HepG2 (cell line): Measurements from ENCODE around the gene RCN1. TPM values are rescaled to one million over a fixed set of nuclear protein-coding genes. Genes with fewer than 3 reads are reported as not detected.

Source experiments
- ATAC-seq: fragments of 200-7000 bp; cut with Tn5 transposase; 3 replicates; pipeline ENCODE4 v1.9.1; 2020; ENCODE audit warnings: mild to moderate bottlenecking, moderate library complexity
- BruUV-seq: library from RNA; stranded (reverse); fragments of 400-500 nt; replicated peaks from 2 replicates; lab custom pipeline; 2021; lab: Mats Ljungman, UMichigan
- CTCF ChIA-PET: fragments of 300-600 bp; formaldehyde crosslinking; extraction: SDS; loops from one replicate; lab custom pipeline; 2021; ENCODE audit warnings: low total read pairs, inconsistent platforms, low intra/inter-chr PET ratio; lab: Yijun Ruan, JAX
- POLR2A ChIA-PET: fragments of 350-600 bp; sonication (Branson Sonifier 250); formaldehyde crosslinking; loops from one replicate; lab custom pipeline; 2020; ENCODE audit warnings: antibody characterized with exemption, inconsistent platforms; lab: Yijun Ruan, JAX
- DNase-seq: peaks from one replicate; pipeline ENCODE4 v3.0.0-alpha.2; 2015; ENCODE audit warnings: low spot score
- FAIRE-seq: peaks from 3 replicates; lab custom pipeline; 2011; peaks lifted over from hg19 to GRCh38; lab: Jason Lieb, UNC
- H2AFZ ChIP-seq: one replicate; pipeline ENCODE4 v1.6.1; 2011; ENCODE audit warnings: low read length, inconsistent platforms
- H3K27ac ChIP-seq: fragments of 300-600 bp; 3 replicates; pipeline ENCODE4 v1.8.0; 2011; ENCODE audit warnings: mixed run types, mild to moderate bottlenecking, mixed read lengths, low read length, inconsistent platforms; ENCODE audit not compliant: insufficient read depth; ENCODE audit errors: extremely low read length
- H3K27me3 ChIP-seq, 2 experiments: fragments of 200-600 bp in 1 of 2; 2 replicates in 1 of 2; 3 replicates in 1 of 2; pipeline versions ENCODE4 v1.6.0 to v1.8.0; 2011; ENCODE audit warnings: low read length in 2 of 2, mild to moderate bottlenecking in 2 of 2, moderate library complexity in 2 of 2, inconsistent platforms in 1 of 2; ENCODE audit not compliant: insufficient read depth in 2 of 2, control insufficient read depth in 1 of 2
- H3K36me3 ChIP-seq, 2 experiments: fragments of 200-600 bp in 1 of 2; replicated peaks in 1 of 2; 2 replicates in 1 of 2; 3 replicates in 1 of 2; pipeline versions ENCODE4 v1.5.1 to v1.8.0; 2011; ENCODE audit warnings: low read length in 2 of 2, inconsistent platforms in 1 of 2; ENCODE audit not compliant: insufficient read depth in 2 of 2, control insufficient read depth in 1 of 2
- H3K4me1 ChIP-seq: 2 replicates; pipeline ENCODE4 v1.5.1; 2012; ENCODE audit warnings: low read length, inconsistent platforms; ENCODE audit not compliant: insufficient read depth
- H3K4me2 ChIP-seq: 2 replicates; pipeline ENCODE4 v1.6.0; 2011; ENCODE audit warnings: low read depth, low read length, inconsistent platforms
- H3K4me3 ChIP-seq, 3 experiments: fragments of 200-600 bp in 1 of 3; sonication (generic), shearing (Covaris generic) in 1 of 3; replicated peaks in 1 of 3; 2 replicates each; pipeline ENCODE4 v1.5.1; 2011 to 2016; ENCODE audit warnings: low read length in 3 of 3, inconsistent platforms in 2 of 3, low read depth in 2 of 3, mild to moderate bottlenecking in 2 of 3, control low read depth in 1 of 3, mixed read lengths in 1 of 3; ENCODE audit not compliant: insufficient read depth in 1 of 3
- H3K79me2 ChIP-seq: one replicate; pipeline ENCODE4 v1.6.1; 2011; ENCODE audit warnings: low read length, inconsistent platforms; ENCODE audit not compliant: insufficient read depth
- H3K9ac ChIP-seq: 2 replicates; pipeline ENCODE4 v1.6.0; 2011; ENCODE audit warnings: mild to moderate bottlenecking, low read depth, low read length, inconsistent platforms; ENCODE audit not compliant: insufficient read depth
- H3K9me3 ChIP-seq: 2 replicates; pipeline ENCODE4 v1.5.1; 2012; ENCODE audit warnings: mild to moderate bottlenecking, low read length
- H4K20me1 ChIP-seq: 2 replicates; pipeline ENCODE4 v1.6.0; 2011; ENCODE audit warnings: inconsistent platforms, mild to moderate bottlenecking, low read length, moderate library complexity; ENCODE audit not compliant: insufficient read depth
- BRCA1 ChIP-seq: sonication (generic); formaldehyde crosslinking; IDR thresholded peaks from 2 replicates; pipeline ENCODE4 v1.4.0; 2020; ENCODE audit warnings: missing genetic modification reagents
- HNRNPLL ChIP-seq: fragments of 200-400 bp; formaldehyde crosslinking; IDR thresholded peaks from 2 replicates; pipeline ENCODE4 v1.6.1; 2017; ENCODE audit warnings: mild to moderate bottlenecking, low read depth, low read length; ENCODE audit not compliant: poor library complexity, severe bottlenecking
- PAF1 ChIP-seq: IDR thresholded peaks from 2 replicates; pipeline ENCODE4 v1.6.1; 2016; ENCODE audit warnings: missing genetic modification reagents, missing compliant biosample characterization
- RBM39 ChIP-seq: fragments of 200-400 bp; formaldehyde crosslinking; IDR thresholded peaks from one replicate; pipeline ENCODE4 v1.6.1; 2018; ENCODE audit warnings: antibody characterized with exemption, mild to moderate bottlenecking, low read depth, low read length; ENCODE audit not compliant: poor library complexity, severe bottlenecking
- SMC3 ChIP-seq: IDR thresholded peaks from 2 replicates; pipeline ENCODE4 v1.6.1; 2011; ENCODE audit warnings: low read length, improper control_type of control experiment
- STAG1 ChIP-seq: sonication (generic); formaldehyde crosslinking; IDR thresholded peaks from 2 replicates; pipeline ENCODE4 v1.4.0; 2020; ENCODE audit warnings: missing genetic modification reagents
- TOE1 ChIP-seq: sonication (generic); formaldehyde crosslinking; IDR thresholded peaks from 2 replicates; pipeline ENCODE4 v1.4.0; 2020; ENCODE audit warnings: mild to moderate bottlenecking, missing genetic modification reagents
- XRCC5 ChIP-seq: fragments of 200-400 bp; formaldehyde crosslinking; optimal IDR thresholded peaks from 2 replicates; pipeline ENCODE3; 2017; ENCODE audit warnings: mild to moderate bottlenecking, low read length
- ZFP36 ChIP-seq: fragments of 150-350 bp; IDR thresholded peaks from 2 replicates; pipeline ENCODE4 v1.6.1; 2018; ENCODE audit warnings: borderline replicate concordance, low read length, low read depth; ENCODE audit not compliant: partially characterized antibody
- ZNF263 ChIP-seq: sonication (generic); formaldehyde crosslinking; IDR thresholded peaks from 2 replicates; pipeline ENCODE4 v1.4.0; 2020; ENCODE audit warnings: missing genetic modification reagents
- ZNF343 ChIP-seq: sonication (generic); formaldehyde crosslinking; IDR thresholded peaks from 2 replicates; pipeline ENCODE4 v1.4.0; 2020; ENCODE audit warnings: mild to moderate bottlenecking, missing genetic modification reagents
- ZNF552 ChIP-seq: sonication (generic); formaldehyde crosslinking; IDR thresholded peaks from 2 replicates; pipeline ENCODE4 v1.9.0; 2022; ENCODE audit warnings: missing genetic modification reagents, mild to moderate bottlenecking, borderline replicate concordance
- ZNF816 ChIP-seq: sonication (generic); formaldehyde crosslinking; IDR thresholded peaks from 2 replicates; pipeline ENCODE4 v1.8.0; 2022; ENCODE audit warnings: missing genetic modification reagents, mild to moderate bottlenecking, borderline replicate concordance
- WGBS: methylation state at CpG from one replicate; pipeline ENCODE4 v1.1.6; 2017; ENCODE audit warnings: low lambda C conversion rate; 5-methylcytosine and 5-hydroxymethylcytosine counted together
- in situ Hi-C: cut with HindIII; loops from 2 replicates; pipeline ENCODE4 v1.10.0; 2017; ENCODE audit warnings: low pct_unique_long_range_greater_than_20kb; ENCODE audit not compliant: extremely low pct_ligation_motif_present
- intact Hi-C: fragments of 100-400 bp; cut with micrococcal nuclease; formaldehyde crosslinking; loops from one replicate; pipeline ENCODE4 v1.10.0; 2022; ENCODE audit not compliant: unreplicated experiment
- polyA plus RNA-seq, 8 experiments: library from polyadenylated mRNA; depleted of rRNA in 3 of 8; stranded (reverse) in 7 of 8; unstranded in 1 of 8; fragments of >200 nt; fragmentation: Illumina TruSeq in 4 of 8; extraction: Trizol in 4 of 8; gene quantifications; 2 replicates each; pipeline versions ENCODE4 v1.2.1 to v1.2.3, GENCODE V29; 2011 to 2016; ENCODE audit warnings: low read depth in 4 of 8, missing spikeins in 1 of 8, mixed read lengths in 1 of 8; ENCODE audit not compliant: insufficient read depth in 1 of 8
- total RNA-seq, 5 experiments: library from RNA; depleted of rRNA; stranded (reverse); fragments of >200 nt; fragmentation: Illumina TruSeq; extraction: Trizol; gene quantifications; 2 replicates each; pipeline ENCODE4 v1.2.3, GENCODE V29; 2016; ENCODE audit warnings: low read depth in 1 of 5
- TF ChIP-seq, protein P1 (sequence below): sonication (generic); formaldehyde crosslinking; IDR thresholded peaks from 2 replicates; pipeline ENCODE4 v1.9.0; 2022; ENCODE audit warnings: low read depth, missing genetic modification reagents
- TF ChIP-seq, protein P2 (sequence below): sonication (generic); formaldehyde crosslinking; conservative IDR thresholded peaks from 2 replicates; pipeline ENCODE4 v1.5.0; 2020; ENCODE audit warnings: missing genetic modification reagents
- TF ChIP-seq, protein P3 (sequence below): sonication (generic); formaldehyde crosslinking; IDR thresholded peaks from 2 replicates; pipeline ENCODE4 v1.8.1; 2022; ENCODE audit warnings: mild to moderate bottlenecking, missing genetic modification reagents
- TF ChIP-seq, protein P4 (sequence below): sonication (generic); formaldehyde crosslinking; IDR thresholded peaks from 2 replicates; pipeline ENCODE4 v1.5.0; 2020; ENCODE audit warnings: mild to moderate bottlenecking, missing genetic modification reagents, moderate library complexity

Gene RCN1
- total and polyA plus RNA-seq, 2 of the 13 experiments (the other 11 are each of a cell fraction or from before 2014, with no cell fraction given): 22.0 to 28.5 TPM

DNA sequence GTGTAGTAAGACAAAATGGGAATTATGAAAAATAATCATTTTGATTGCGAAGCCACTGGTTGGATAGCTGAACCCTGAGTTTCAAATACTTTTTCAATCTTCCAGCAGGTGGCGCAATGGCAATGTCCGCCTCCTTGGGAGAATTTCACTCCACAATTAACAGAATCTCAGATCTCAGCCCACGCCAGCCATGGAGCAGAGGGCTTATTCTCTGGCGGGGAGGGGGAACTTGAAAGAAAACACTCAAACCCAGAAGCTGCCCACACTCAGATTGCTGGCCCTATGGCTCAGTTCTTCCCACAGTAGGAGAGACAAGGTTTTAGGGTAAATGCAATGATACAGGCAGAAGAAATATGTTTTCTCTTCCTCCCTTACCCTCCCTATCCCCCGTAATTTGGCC lies 38.7 kb upstream of the RCN1 start:
- Histone ChIP-seq H3K9ac (no peak overlapping the region), H3K4me3 (no peak overlapping the region), H4K20me1 (no peaks in the 10 kb centered on the region), H3K79me2 (no peaks in the 10 kb centered on the region), H3K9me3 (no peaks in the 10 kb centered on the region), H3K4me1 (no peaks in the 10 kb centered on the region), H3K27ac (no peak overlapping the region), H3K27me3 (peaks cover 0 to 31% of the 10 kb centered on the region in 2 experiments; a peak in 2 of 5 replicates), H3K36me3 (no peaks in the 10 kb centered on the region), H3K4me2 (no peak overlapping the region), H2AFZ (no peak overlapping the region)
- peak; percentile 18 for DNase-seq
- no peak for TF ChIP-seq BRCA1 (CRISPR knock-in tag)
- no peak for TF ChIP-seq RBM39
- peak; percentile 87 for TF ChIP-seq SMC3
- TF ChIP-seq, protein P1, sequence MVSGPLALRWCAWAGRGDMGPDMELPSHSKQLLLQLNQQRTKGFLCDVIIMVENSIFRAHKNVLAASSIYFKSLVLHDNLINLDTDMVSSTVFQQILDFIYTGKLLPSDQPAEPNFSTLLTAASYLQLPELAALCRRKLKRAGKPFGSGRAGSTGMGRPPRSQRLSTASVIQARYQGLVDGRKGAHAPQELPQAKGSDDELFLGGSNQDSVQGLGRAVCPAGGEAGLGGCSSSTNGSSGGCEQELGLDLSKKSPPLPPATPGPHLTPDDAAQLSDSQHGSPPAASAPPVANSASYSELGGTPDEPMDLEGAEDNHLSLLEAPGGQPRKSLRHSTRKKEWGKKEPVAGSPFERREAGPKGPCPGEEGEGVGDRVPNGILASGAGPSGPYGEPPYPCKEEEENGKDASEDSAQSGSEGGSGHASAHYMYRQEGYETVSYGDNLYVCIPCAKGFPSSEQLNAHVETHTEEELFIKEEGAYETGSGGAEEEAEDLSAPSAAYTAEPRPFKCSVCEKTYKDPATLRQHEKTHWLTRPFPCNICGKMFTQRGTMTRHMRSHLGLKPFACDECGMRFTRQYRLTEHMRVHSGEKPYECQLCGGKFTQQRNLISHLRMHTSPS: no peak
- TF ChIP-seq STAG1 (CRISPR knock-in tag): peak; percentile 70
- TF ChIP-seq HNRNPLL: no peak
- no peak for TF ChIP-seq ZNF263
- no peak for TF ChIP-seq TOE1 (CRISPR knock-in tag)
- no peak for TF ChIP-seq XRCC5
- no peak for TF ChIP-seq PAF1 (CRISPR knock-in tag)
- TF ChIP-seq, protein P2, sequence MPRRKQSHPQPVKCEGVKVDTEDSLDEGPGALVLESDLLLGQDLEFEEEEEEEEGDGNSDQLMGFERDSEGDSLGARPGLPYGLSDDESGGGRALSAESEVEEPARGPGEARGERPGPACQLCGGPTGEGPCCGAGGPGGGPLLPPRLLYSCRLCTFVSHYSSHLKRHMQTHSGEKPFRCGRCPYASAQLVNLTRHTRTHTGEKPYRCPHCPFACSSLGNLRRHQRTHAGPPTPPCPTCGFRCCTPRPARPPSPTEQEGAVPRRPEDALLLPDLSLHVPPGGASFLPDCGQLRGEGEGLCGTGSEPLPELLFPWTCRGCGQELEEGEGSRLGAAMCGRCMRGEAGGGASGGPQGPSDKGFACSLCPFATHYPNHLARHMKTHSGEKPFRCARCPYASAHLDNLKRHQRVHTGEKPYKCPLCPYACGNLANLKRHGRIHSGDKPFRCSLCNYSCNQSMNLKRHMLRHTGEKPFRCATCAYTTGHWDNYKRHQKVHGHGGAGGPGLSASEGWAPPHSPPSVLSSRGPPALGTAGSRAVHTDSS (CRISPR knock-in tag): no peak
- no peak for TF ChIP-seq ZNF816 (CRISPR knock-in tag)
- TF ChIP-seq ZFP36: peak; percentile 24
- TF ChIP-seq, protein P3, sequence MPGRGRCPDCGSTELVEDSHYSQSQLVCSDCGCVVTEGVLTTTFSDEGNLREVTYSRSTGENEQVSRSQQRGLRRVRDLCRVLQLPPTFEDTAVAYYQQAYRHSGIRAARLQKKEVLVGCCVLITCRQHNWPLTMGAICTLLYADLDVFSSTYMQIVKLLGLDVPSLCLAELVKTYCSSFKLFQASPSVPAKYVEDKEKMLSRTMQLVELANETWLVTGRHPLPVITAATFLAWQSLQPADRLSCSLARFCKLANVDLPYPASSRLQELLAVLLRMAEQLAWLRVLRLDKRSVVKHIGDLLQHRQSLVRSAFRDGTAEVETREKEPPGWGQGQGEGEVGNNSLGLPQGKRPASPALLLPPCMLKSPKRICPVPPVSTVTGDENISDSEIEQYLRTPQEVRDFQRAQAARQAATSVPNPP (CRISPR knock-in tag): no peak
- TF ChIP-seq ZNF552: no peak
- TF ChIP-seq ZNF343 (CRISPR knock-in tag): no peak
- TF ChIP-seq, protein P4, sequence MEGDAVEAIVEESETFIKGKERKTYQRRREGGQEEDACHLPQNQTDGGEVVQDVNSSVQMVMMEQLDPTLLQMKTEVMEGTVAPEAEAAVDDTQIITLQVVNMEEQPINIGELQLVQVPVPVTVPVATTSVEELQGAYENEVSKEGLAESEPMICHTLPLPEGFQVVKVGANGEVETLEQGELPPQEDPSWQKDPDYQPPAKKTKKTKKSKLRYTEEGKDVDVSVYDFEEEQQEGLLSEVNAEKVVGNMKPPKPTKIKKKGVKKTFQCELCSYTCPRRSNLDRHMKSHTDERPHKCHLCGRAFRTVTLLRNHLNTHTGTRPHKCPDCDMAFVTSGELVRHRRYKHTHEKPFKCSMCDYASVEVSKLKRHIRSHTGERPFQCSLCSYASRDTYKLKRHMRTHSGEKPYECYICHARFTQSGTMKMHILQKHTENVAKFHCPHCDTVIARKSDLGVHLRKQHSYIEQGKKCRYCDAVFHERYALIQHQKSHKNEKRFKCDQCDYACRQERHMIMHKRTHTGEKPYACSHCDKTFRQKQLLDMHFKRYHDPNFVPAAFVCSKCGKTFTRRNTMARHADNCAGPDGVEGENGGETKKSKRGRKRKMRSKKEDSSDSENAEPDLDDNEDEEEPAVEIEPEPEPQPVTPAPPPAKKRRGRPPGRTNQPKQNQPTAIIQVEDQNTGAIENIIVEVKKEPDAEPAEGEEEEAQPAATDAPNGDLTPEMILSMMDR (CRISPR knock-in tag): peak; percentile 79
- POLR2A ChIA-PET: no interaction called here
- CTCF ChIA-PET: interaction anchor here (1.1 to 4.2 kb wide), 2 partner anchors 119 to 123 kb away, joined by 3 to 102 read pairs; no protein-coding TSS in a partner anchor
- ATAC-seq: peak; percentile 69
- intact Hi-C loops: loop anchor here (1.0 kb wide), 1 partner anchor 121 kb away; no protein-coding TSS in a partner anchor
- in situ Hi-C loops: loop anchor here (5.0 kb wide), 1 partner anchor 120 kb away; no protein-coding TSS in a partner anchor
- BruUV-seq: no TSS peak
- FAIRE-seq: peak; percentile 71
- 2% methylated on average over 6 of the region's 6 CpGs for WGBS
